Uterus (tissue), 2 donors: Measurements from ENCODE around the gene PRX.

ENCODE experiments used
- POLR2A ChIP-seq, 2 donors: fragments of 450-650 bp; IDR thresholded peaks; one replicate each; pipeline ENCODE4 v1.6.1; 2016; ENCODE audit warnings: antibody characterized with exemption in 2 of 2, mild to moderate bottlenecking in 1 of 2, moderate library complexity in 1 of 2
- TF ChIP-seq, protein P1 (sequence below), 4 experiments: fragments of 200-600 bp in 2 of 4; fragments of 450-650 bp in 2 of 4; sonication (generic) in 2 of 4; IDR thresholded peaks; one replicate each; pipeline ENCODE4 v1.5.1; 2016 to 2019; ENCODE audit warnings: antibody characterized with exemption in 4 of 4, mild to moderate bottlenecking in 2 of 4, moderate library complexity in 1 of 4

DNA sequence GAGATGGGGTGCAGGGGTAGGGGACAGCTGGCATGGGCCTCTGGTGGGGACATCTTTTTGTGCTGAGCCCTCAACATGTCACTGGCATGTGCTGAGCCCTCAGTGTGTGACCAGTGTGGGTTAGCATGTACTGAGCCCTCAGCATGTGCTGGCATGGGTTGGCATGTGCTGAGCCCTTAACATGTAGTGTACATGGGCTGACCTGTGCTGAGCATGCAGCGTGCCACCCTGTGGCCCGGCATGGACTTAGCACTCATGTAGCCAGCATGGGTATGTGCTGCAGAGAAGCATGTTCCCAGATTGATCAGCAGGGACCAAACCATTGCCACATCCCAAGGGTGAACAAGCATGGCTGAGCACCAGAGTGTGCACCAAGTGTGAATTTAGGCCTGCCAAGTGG is 34.7 kb downstream of the PRX start:
- TF ChIP-seq, protein P1, sequence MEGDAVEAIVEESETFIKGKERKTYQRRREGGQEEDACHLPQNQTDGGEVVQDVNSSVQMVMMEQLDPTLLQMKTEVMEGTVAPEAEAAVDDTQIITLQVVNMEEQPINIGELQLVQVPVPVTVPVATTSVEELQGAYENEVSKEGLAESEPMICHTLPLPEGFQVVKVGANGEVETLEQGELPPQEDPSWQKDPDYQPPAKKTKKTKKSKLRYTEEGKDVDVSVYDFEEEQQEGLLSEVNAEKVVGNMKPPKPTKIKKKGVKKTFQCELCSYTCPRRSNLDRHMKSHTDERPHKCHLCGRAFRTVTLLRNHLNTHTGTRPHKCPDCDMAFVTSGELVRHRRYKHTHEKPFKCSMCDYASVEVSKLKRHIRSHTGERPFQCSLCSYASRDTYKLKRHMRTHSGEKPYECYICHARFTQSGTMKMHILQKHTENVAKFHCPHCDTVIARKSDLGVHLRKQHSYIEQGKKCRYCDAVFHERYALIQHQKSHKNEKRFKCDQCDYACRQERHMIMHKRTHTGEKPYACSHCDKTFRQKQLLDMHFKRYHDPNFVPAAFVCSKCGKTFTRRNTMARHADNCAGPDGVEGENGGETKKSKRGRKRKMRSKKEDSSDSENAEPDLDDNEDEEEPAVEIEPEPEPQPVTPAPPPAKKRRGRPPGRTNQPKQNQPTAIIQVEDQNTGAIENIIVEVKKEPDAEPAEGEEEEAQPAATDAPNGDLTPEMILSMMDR (IDR thresholded peaks at IDR 0.05) = no peak
- no peak for TF ChIP-seq POLR2A (IDR thresholded peaks at IDR 0.05)
